NCI-H1694 (cell line): ENCODE measurements around the gene IGF2BP1.
"Not testable (repeated sequence)": the region's sequence is repeated elsewhere in the genome, so short reads cannot be mapped to it uniquely, and the experiment has no call there.

Source experiments
- DNase-seq: peaks from one replicate; lab custom pipeline; 2025; lab: John Stamatoyannopoulos, UW

IGF2BP1 gene

DNA sequence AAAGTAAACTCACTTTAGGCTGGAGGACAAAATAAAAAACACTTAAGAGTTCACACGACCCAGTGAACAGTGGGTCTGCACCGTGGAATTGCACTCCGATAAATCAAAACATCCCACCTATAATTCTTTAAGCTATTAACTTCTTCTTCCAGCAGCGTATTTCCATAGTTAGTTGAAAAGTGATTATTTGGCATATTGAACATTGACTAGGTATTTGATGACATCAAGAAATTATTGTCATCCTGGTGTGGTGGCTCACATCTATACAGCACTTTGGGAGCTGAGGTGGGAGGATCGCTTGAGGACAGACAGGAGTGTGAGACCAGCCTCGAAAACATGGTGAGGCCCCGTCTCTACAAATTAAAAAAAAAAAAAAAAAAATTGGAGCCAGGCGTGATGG, 23.4 kb downstream of the IGF2BP1 start:
- DNase-seq, result no peak

DNA sequence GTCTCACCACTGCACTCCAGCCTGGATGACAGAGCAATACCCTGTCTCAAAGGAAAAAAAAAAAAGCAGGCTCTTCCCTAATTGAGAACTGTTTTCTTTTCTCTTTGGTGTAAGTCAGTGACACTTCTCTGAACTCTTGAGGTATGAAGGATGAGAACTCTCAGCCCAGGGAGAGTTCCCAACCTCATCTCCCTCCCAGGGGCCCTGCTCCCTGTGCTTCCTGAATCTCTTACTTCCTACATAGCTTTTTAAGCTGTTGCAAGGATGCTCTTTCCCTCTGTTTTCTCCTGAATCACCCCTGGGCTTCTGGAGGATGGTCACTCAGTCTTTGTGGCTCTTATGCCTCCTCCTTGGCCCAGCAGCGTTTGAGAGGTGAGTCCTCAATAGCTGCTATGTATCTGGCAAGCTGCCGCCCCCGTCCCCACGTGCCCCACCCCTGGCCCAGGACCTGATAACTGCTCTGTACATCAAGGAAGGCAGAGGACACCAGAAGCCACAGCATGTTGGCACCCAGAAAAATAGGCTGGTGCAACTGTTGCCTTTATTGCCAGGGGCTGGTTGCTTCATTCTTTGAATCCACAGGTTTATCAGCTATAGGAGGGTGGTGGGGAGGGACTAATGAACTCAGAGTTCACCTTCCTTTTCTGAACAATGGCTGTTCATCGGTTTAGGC, 24.0 kb downstream of the IGF2BP1 start:
- no peak for DNase-seq

DNA sequence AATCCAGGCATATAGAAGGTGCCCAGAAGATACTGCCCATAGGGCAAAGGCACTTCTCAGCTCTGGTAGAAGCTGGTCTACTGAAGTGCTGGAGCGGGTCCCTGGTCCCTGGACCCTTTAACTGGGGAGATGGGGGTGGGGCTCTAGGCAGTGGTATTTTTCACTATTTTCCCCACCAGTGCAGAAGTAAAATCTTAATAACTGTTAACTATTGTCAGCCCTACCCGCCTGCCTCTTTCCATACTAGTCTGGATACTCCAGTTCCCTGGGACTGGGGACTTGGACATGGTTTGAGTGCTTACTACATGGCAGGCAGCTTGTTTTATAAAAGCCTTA, 24.6 kb downstream of the IGF2BP1 start:
- no peak for DNase-seq

DNA sequence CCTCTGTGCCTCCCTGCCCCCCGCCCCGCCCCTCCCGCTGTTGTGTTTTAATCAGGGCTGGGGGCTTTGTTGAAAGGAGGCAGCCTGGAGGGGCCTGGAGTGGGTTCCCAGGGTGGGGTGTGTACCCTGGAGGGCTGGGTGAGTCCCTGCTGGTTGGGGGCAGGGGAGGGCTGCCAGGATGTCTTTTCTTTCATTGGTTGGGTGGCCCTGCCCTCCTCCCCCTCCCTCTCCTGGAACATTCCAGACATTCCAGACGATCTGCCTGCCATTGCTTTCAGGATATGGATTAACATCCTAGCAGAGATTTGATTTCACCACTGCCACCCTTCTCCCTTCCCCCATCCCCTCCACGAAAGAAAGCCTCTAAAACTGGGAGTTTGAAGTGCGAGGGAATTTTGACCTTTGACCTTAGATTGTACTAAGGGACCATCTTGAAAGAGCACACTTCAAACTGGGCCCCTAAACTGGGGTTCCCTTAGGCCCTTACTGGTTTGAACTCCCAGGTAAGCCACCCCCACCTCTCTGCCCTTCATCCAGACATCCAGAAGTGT, 25.3 kb downstream of the IGF2BP1 start:
- DNase-seq, result no peak

DNA sequence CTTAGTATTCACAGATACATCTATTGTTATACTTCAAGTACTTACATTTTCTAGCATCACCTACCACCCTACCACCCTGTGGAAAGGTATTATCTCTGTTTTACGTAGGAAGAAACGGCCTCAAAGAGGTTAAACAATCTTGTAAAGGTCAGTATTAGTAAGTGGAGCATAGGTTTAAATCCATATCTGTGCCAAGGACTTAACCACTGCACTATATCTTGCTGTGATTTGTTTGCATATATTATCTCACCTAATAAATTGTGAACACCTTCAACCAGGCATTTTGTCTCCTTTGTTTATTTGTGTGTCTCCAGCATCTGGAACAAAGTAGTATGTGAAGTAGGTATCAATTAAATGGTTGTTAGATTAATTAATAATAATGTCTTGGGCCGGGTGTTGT, 27.3 kb downstream of the IGF2BP1 start:
- no peak for DNase-seq

DNA sequence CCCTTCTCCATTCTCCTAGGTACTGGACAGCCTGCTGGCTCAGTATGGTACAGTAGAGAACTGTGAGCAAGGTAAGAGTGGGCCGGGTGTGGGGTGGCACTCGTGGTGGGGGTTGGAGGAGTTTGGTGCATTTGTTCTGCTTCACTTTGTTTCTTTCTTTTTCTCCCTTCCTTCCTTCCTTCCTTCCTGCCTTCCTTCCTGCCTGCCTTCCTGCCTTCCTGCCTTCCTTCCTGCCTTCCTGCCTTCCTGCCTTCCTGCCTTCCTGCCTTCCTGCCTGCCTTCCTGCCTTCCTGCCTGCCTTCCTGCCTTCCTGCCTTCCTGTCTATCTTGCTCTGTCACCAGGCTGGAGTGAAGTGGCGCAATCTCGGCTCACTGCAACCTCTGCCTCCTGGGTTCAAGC, 29.3 kb downstream of the IGF2BP1 start:
- not testable (repeated sequence) for DNase-seq

DNA sequence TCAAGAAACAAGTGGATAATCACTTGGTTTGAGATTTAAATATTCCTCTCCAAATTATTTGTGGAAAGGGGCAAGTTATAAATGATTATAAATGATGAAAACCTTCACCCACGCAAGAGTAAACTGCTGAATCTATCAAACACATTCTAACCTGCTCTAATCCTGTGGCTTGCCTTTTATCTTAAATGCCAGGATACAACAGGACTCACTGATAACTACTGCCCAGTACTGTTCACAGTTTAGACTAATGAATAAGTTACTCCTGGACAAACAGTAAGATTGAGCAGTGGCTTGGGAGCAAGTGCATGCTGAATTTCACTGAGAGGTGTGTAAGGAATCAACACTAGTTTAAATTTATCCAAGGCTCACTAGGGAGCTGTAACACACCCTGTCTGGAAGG, 31.1 kb downstream of the IGF2BP1 start:
- no peak for DNase-seq

DNA sequence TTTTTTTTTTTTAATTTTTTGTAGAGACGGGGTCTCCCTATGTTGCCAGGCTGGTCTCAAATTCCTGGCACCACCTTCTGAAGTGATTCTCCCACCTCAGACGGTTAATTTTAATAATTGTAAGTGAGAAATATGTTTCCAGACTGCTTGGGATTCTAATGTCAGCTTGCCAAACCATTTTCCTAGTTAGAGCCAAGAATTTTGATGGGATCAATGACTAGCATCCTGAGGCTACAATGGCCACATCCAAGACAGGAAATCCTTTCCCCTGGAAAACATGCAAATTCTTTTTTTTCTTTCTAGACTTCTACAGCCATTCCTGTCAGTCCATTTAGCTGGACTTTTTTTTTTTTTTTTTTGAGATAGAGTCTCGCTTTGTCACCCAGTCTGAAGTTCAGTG, 32.6 kb downstream of the IGF2BP1 start:
- DNase-seq, result no peak

DNA sequence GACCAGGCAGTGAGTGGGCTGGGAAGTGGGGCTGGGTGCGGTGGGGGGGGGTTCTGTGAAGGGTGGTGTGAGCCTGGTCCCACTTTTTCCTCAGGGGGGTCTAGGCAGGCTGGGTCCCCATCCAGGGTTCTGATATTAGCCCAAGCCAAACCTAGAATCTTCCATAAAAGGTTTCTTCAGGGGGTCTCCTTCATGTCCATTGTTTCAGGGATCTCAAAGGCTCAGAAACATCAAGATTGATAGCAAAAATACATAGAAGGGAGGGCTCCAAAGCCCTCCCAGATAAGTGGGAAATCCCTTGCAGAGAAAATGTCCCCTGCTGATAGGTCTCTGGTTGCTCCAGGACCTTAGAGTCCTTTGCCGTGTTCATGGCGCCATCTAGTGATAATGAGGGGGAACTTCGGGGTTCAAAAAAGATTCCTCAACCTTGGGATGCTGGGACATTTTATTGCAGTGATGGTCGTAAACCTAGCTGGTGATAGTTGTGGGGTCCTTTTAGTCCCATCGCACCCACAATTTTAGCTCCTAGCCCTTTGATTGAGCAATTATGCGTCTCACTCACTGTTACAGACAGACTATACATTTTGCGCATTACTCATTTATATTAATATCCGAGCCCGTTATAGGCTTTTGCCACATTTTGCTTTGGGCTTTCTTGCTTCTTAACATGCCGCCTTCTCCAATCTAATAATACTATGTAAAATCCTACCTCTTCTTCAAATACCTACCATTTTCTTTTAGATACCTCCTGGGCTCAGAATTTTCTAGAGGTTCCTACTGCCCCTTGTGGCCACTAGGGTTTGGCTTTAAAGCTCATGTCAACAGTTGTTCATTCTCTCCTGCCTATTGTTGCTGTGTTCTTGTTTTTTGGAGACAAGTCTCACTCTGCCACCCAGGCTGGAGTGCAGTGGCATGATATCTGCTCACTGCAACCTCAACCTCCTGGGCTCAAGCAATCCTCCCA, 35.1 kb downstream of the IGF2BP1 start:
- DNase-seq, result peak; percentile 89

DNA sequence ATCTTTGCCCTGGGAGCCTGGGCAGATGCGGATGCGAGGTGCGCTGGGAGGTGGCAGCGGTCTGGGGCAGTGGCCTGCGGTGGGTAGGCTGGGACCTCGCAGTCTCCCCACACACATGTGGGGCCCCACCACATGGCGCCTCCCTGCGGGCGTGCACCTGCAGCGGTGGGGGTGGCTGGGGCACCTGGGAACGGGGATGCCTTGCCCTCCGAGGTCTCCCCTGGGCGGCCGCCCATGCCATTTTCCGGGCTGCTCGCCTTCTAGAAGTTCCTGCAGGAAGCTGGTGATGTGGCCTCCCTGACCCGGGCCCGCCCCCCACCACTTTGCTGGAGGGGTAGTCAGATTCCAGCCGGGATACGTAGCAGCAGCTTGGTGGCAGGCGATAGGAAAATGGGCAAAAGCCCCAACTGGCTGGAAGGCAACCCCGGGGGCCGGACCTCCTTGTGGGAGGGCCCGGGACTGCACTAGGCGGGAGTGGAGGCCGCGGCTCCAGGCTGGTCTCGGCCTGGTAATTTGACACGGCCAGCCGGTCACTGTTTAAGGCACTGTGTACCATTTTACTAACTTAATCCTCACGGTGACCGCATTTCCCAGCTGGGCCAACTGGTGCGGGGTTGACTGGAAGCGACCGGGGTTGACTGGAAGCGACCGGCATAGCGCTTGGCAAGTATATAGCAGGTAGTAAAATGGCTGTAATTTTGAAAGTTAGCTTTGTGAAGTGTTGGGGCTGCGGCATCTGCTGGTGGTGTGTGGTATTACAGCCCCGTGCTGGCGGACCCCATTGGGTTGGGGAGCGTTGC, 38.5 kb downstream of the IGF2BP1 start:
- peak; percentile 40 for DNase-seq

DNA sequence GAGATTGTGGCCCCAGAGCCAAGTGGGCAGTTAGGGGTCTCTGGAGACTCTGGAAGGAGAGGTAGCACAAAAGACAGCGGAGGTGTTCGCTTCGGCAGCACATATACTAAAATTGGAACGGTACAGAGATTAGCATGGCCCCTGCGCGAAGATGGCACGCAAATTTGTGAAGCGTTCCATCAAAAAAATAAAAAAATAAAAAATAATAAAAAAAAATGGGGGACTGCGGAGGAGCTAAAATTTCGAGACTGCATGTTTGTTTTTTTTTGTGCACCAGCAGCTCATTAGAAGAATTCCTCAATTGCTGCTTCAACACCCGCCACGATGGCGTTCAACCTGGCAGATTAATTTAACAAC, 39.1 kb downstream of the IGF2BP1 start:
- no peak for DNase-seq

DNA sequence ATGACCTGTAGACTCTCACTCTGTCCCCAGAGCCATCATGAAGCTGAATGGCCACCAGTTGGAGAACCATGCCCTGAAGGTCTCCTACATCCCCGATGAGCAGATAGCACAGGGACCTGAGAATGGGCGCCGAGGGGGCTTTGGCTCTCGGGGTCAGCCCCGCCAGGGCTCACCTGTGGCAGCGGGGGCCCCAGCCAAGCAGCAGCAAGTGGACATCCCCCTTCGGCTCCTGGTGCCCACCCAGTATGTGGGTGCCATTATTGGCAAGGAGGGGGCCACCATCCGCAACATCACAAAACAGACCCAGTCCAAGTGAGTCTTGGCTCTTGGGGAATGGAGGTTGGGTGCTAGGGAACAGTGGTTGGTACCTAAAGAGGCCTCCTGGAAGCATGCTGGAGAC, 41.0 kb downstream of the IGF2BP1 start:
- no peak for DNase-seq

DNA sequence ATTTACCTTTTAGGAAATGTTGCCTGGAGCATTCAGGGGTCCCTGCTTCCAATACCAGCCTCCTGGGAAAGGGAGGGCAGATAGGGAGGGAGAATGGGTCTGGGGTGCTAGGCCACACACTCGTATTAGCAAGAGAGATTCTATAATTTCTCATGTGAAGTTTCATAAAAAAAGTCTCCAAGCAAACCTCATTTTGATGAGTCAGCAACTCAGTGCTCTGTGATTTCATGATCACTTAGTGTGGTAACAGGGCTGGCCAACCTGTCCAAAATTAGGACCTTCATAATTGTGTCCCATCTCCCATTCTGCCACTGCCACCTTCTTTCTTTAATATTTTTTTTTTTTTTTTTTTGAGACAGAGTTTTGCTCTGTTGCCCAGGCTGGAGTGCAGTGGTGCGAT, 41.4 kb downstream of the IGF2BP1 start:
- DNase-seq, result no peak

DNA sequence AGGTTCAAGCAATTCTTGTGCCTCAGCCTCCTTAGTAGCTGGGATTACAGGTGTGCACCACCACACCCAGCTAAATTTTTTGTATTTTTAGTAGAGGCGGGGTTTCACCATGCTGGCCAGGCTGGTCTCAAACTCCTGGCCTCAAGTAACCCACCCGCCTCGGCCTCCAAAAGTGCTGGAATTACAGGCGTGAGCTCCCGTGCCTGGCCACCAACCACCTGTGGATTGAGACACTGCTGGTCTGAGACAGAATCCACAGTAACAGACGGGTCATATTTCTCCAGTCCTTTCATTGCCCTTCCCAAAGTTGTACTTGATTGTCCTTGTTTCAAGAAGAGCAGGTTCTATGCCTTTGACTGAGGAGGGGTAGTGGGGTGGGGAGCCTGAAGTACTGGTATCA, 42.3 kb downstream of the IGF2BP1 start:
- DNase-seq, result not testable (repeated sequence)

DNA sequence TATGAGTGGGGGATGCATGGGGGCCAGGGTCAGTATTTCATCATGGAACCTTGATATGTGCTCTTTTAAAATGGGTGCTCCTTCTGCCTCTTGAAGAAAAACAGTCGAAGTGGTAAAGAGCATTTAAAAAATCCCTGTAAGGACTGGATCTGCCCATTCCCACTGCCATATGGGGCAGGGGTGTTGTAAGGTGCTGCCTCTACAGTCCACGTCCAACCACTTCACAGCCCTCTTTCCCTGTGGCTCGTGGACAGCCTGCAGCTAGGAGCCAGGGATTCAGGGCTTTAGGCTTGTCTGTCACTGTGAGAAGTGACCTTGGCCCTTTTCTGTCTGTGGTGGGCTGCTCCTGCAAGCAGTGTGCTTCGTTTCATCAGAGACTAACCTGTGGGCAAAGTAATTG, 44.3 kb downstream of the IGF2BP1 start:
- no peak for DNase-seq

DNA sequence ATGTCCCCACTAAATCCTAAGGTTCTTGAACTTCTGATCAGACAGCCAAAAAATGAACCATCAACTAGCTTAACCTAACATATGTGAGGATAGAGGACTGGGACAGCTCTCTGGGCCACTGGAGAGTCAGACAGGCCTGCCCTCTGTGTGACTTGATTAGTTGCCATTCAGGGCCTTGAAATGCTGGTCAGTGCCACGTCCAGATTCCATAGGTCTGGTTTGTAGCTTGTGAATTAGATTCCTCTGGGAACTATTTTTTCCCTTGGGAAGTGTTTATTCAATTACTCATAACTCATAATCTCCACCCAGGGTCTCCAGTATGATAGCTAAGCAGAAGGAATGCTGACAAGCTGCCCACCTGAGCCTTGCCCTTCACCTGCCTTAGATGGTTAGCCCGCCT, 48.2 kb downstream of the IGF2BP1 start:
- DNase-seq, result no peak

DNA sequence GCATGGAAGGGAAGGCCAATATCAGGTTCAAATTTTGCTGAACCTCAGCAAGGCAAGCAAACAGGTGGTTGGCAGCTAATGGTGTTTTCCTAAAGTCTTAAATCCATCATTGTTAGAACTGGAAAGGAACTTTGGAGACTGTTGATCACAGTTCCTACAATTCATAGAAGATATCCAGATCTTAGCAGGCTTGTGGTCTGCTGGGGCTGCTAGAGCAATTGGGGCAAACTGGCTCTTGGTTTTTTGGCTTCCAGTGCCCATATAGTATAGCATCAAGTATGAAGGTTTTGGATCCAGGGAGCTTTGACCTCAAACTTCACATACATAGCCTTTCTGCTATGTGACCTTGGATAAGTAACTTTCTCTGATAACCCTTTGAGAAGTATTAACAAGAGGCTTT, 49.7 kb downstream of the IGF2BP1 start:
- DNase-seq, result no peak

DNA sequence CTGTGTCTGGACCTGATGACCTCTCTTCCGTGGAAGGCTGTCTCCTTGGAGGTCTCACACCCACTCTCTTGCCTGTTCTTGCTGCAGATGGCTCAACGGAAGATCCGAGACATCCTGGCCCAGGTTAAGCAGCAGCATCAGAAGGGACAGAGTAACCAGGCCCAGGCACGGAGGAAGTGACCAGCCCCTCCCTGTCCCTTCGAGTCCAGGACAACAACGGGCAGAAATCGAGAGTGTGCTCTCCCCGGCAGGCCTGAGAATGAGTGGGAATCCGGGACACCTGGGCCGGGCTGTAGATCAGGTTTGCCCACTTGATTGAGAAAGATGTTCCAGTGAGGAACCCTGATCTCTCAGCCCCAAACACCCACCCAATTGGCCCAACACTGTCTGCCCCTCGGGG, 52.1 kb downstream of the IGF2BP1 start:
- DNase-seq, result no peak

DNA sequence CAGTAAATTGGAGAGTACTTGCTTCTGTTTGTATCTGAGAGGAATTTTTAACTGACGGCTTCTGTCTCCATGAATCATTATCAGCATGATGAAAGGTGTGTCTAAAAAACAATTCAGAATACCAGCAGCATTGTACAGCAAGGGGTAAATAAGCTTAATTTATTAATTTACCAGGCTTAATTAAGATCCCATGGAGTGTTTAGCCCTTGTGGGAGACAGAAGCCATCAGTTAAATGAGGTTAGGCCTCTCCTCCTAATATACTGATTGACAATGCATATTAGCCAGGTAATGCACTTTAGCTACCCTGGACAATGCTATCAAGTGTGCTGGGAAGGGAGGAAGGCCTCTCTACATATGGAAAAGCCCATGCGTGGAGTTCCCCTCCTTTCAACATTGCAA, 53.4 kb downstream of the IGF2BP1 start:
- DNase-seq, result no peak

DNA sequence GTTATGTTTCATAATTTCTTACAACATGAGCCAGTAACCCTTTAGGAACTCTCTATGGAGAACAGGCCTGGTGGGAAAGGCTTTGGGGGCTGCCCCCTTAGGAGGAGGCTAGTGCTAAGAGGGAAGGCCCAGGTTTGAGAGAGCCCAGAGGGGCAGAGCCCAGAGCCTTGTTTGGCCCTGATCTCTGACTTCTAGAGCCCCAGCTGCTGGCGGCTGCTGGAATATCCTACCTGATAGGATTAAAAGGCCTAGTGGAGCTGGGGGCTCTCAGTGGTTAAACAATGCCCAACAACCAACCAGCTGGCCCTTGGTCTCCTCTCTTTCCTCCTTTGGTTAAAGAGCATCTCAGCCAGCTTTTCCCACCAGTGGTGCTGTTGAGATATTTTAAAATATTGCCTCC, 54.1 kb downstream of the IGF2BP1 start:
- no peak for DNase-seq

DNA sequence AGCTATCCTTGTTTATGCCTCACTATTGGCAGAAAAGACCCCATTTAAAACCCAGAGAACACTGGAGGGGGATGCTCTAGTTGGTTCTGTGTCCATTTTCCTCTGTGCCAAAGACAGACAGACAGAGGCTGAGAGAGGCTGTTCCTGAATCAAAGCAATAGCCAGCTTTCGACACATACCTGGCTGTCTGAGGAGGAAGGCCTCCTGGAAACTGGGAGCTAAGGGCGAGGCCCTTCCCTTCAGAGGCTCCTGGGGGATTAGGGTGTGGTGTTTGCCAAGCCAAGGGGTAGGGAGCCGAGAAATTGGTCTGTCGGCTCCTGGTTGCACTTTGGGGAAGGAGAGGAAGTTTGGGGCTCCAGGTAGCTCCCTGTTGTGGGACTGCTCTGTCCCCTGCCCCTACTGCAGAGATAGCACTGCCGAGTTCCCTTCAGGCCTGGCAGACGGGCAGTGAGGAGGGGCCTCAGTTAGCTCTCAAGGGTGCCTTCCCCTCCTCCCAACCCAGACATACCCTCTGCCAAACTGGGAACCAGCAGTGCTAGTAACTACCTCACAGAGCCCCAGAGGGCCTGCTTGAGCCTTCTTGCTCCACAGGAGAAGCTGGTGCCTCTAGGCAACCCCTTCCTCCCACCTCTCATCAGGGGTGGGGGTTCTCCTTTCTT, 56.1 kb downstream of the IGF2BP1 start:
- DNase-seq, result no peak
